ENCODE results near the gene ELP4.
"Not testable (repeated sequence)": the region's sequence is repeated elsewhere in the genome, so short reads cannot be mapped to it uniquely, and the experiment has no call there.

ELP4 gene

GRCh38 chr11:31664129-31664528 lies 154.6 kb downstream of the ELP4 start:
- Histone ChIP-seq H3K4me2 (ENCODE audit: insufficient read depth, low read length) (no peak overlapping the region), H4K20me1 (ENCODE audit: insufficient read depth, low read length) (no peaks in the 10 kb centered on the region), H3K27ac (ENCODE audit: low read length) (no peak overlapping the region), H3K27me3 (ENCODE audit: insufficient read depth, low read length, poor library complexity) (no peaks in the 10 kb centered on the region), H3K4me3 (ENCODE audit: low read depth in 1 of 2, low read length in 2 of 2) (no peak overlapping the region), H3K79me2 (ENCODE audit: insufficient read depth, low read length) (no peaks in the 10 kb centered on the region), H3K36me3 (ENCODE audit: insufficient read depth, low read length) (no peaks in the 10 kb centered on the region), H3K4me1 (ENCODE audit: insufficient read depth, low read length) (no peaks in the 10 kb centered on the region), H3K9ac (ENCODE audit: low read depth, low read length) (no peak overlapping the region), H3K9me3 (ENCODE audit: insufficient read depth, low read length, severe bottlenecking) (no peaks in the 10 kb centered on the region), H2AFZ (ENCODE audit: low read depth, low read length) (no peak overlapping the region)
- TF ChIP-seq CTCF (IDR thresholded peaks at IDR 0.05; ENCODE audit: borderline replicate concordance, extremely low read depth, low read length, poor library complexity, severe bottlenecking) = no peak
- TF ChIP-seq EZH2 (IDR thresholded peaks at IDR 0.05; ENCODE audit: borderline replicate concordance, low read depth, low read length, severe bottlenecking) = no peak
- no peak for DNase-seq
- ATAC-seq (ENCODE audit: insufficient read depth, low read depth) = no peak

GRCh38 chr11:31664954-31665353 lies 155.4 kb downstream of the ELP4 start:
- no peak for ATAC-seq (ENCODE audit: insufficient read depth, low read depth)
- Histone ChIP-seq H3K79me2 (ENCODE audit: insufficient read depth, low read length) (no peaks in the 10 kb centered on the region), H3K9ac (ENCODE audit: low read depth, low read length) (no peak overlapping the region), H3K27ac (ENCODE audit: low read length) (no peak overlapping the region), H3K36me3 (ENCODE audit: insufficient read depth, low read length) (no peaks in the 10 kb centered on the region), H2AFZ (ENCODE audit: low read depth, low read length) (no peak overlapping the region), H3K4me1 (ENCODE audit: insufficient read depth, low read length) (no peaks in the 10 kb centered on the region), H3K27me3 (ENCODE audit: insufficient read depth, low read length, poor library complexity) (no peaks in the 10 kb centered on the region), H3K4me3 (ENCODE audit: low read depth in 1 of 2, low read length in 2 of 2) (no peak overlapping the region), H3K4me2 (ENCODE audit: insufficient read depth, low read length) (no peak overlapping the region), H3K9me3 (ENCODE audit: insufficient read depth, low read length, severe bottlenecking) (no peaks in the 10 kb centered on the region), H4K20me1 (ENCODE audit: insufficient read depth, low read length) (no peaks in the 10 kb centered on the region)
- no peak for DNase-seq
- TF ChIP-seq CTCF (IDR thresholded peaks at IDR 0.05; ENCODE audit: borderline replicate concordance, extremely low read depth, low read length, poor library complexity, severe bottlenecking) (no peak), EZH2 (IDR thresholded peaks at IDR 0.05; ENCODE audit: borderline replicate concordance, low read depth, low read length, severe bottlenecking) (no peak)

GRCh38 chr11:31671681-31672080 lies 162.1 kb downstream of the ELP4 start:
- Histone ChIP-seq H3K27ac (ENCODE audit: low read length) (no peak overlapping the region), H3K4me3 (ENCODE audit: low read depth in 1 of 2, low read length in 2 of 2) (no peak overlapping the region), H3K4me2 (ENCODE audit: insufficient read depth, low read length) (no peak overlapping the region), H4K20me1 (ENCODE audit: insufficient read depth, low read length) (no peaks in the 10 kb centered on the region), H3K9me3 (ENCODE audit: insufficient read depth, low read length, severe bottlenecking) (no peaks in the 10 kb centered on the region), H3K36me3 (ENCODE audit: insufficient read depth, low read length) (no peaks in the 10 kb centered on the region), H3K9ac (ENCODE audit: low read depth, low read length) (no peak overlapping the region), H2AFZ (ENCODE audit: low read depth, low read length) (no peak overlapping the region), H3K79me2 (ENCODE audit: insufficient read depth, low read length) (no peaks in the 10 kb centered on the region), H3K4me1 (ENCODE audit: insufficient read depth, low read length) (no peaks in the 10 kb centered on the region), H3K27me3 (ENCODE audit: insufficient read depth, low read length, poor library complexity) (no peaks in the 10 kb centered on the region)
- no peak for DNase-seq
- TF ChIP-seq EZH2 (IDR thresholded peaks at IDR 0.05; ENCODE audit: borderline replicate concordance, low read depth, low read length, severe bottlenecking) (no peak), CTCF (IDR thresholded peaks at IDR 0.05; ENCODE audit: borderline replicate concordance, extremely low read depth, low read length, poor library complexity, severe bottlenecking) (no peak)
- no peak for ATAC-seq (ENCODE audit: insufficient read depth, low read depth)

- H3K4me3 ChIP-seq (ENCODE audit: low read depth in 1 of 2, low read length in 2 of 2); H3K27me3 ChIP-seq (ENCODE audit: insufficient read depth, low read length, poor library complexity); H4K20me1 ChIP-seq (ENCODE audit: insufficient read depth, low read length); H3K4me1 ChIP-seq (ENCODE audit: insufficient read depth, low read length); H3K27ac ChIP-seq (ENCODE audit: low read length); H3K79me2 ChIP-seq (ENCODE audit: insufficient read depth, low read length); H3K4me2 ChIP-seq (ENCODE audit: insufficient read depth, low read length); H3K9ac ChIP-seq (ENCODE audit: low read depth, low read length); H3K9me3 ChIP-seq (ENCODE audit: insufficient read depth, low read length, severe bottlenecking); ATAC-seq (ENCODE audit: insufficient read depth, low read depth); DNase-seq; H2AFZ ChIP-seq (ENCODE audit: low read depth, low read length); H3K36me3 ChIP-seq (ENCODE audit: insufficient read depth, low read length): not testable (repeated sequence)
These were observed 163.5 kb downstream of the ELP4 start for GRCh38 chr11:31673108-31673507.
